Peyer's patch (tissue), 4 donors: ENCODE data around the gene CFDP1.

Experiments
- CTCF ChIP-seq, 6 experiments: fragments of 450-650 bp in 4 of 6; fragments of 200-600 bp in 2 of 6; sonication (generic) in 1 of 6; IDR thresholded peaks; one replicate each; pipeline ENCODE4 v1.5.1; 2017 to 2019; ENCODE audit warnings: antibody characterized with exemption in 6 of 6, mild to moderate bottlenecking in 3 of 6, moderate library complexity in 1 of 6
- POLR2A ChIP-seq, 2 donors: fragments of 450-650 bp; IDR thresholded peaks; one replicate each; pipeline ENCODE4 v1.5.1; 2017; ENCODE audit warnings: antibody characterized with exemption in 2 of 2, mild to moderate bottlenecking in 2 of 2, moderate library complexity in 2 of 2

- no peak for TF ChIP-seq CTCF (IDR thresholded peaks at IDR 0.05)
- no peak for TF ChIP-seq POLR2A (IDR thresholded peaks at IDR 0.05)
Measured at GRCh38 chr16:75272097-75272551, 161.2 kb downstream of the CFDP1 start.
